H1 (cell line): ENCODE results near the gene SLC30A2. TPM values are rescaled to one million over a fixed set of nuclear protein-coding genes. Genes with fewer than 3 reads are reported as not detected.

Experiments used
- SIX5 ChIP-seq: IDR thresholded peaks from 2 replicates; pipeline ENCODE4 v1.6.1; 2011; ENCODE audit warnings: mild to moderate bottlenecking, low read depth, low read length
- TAF1 ChIP-seq: IDR thresholded peaks from 2 replicates; pipeline ENCODE4 v1.6.1; 2011; ENCODE audit warnings: mild to moderate bottlenecking, low read depth, low read length
- polyA plus RNA-seq, 7 experiments: library from polyadenylated mRNA; depleted of rRNA in 3 of 7; stranded (reverse) in 5 of 7; unstranded in 2 of 7; fragments of >200 nt in 5 of 7; fragments of 200-250 nt in 2 of 7; gene quantifications; 1 replicate in 5 of 7; 2 replicates in 1 of 7; 4 replicates in 1 of 7; pipeline versions ENCODE4 v1.2.1 to v1.2.3, GENCODE V29; 2011 to 2013; ENCODE audit warnings: missing spikeins in 2 of 7, mixed read lengths in 2 of 7
- total RNA-seq: library from RNA; stranded (reverse); fragmentation: NEBNext Ultra II Directional; extraction: Animal tissue kit (Norgen Biotek cat#: 25700); gene quantifications from 2 replicates; pipeline ENCODE4 v1.2.1, GENCODE V29; 2021

Gene SLC30A2
- total and polyA plus RNA-seq, 2 of the 8 experiments (the other 6 are each of a cell fraction or from before 2014, with no cell fraction given): 0.19 to 0.76 TPM

GRCh38 chr1:26027716-26028489 is 18.0 kb downstream of the SLC30A2 start (continued):
- TF ChIP-seq TAF1 (no peak), SIX5 (no peak)
